ENCODE data around the gene ALS2. TPM values are rescaled to one million over a fixed set of nuclear protein-coding genes. Genes with fewer than 3 reads are reported as not detected.

Gene ALS2
- total RNA-seq, 1 experiment from 2014 or later, result 23.8 TPM

DNA sequence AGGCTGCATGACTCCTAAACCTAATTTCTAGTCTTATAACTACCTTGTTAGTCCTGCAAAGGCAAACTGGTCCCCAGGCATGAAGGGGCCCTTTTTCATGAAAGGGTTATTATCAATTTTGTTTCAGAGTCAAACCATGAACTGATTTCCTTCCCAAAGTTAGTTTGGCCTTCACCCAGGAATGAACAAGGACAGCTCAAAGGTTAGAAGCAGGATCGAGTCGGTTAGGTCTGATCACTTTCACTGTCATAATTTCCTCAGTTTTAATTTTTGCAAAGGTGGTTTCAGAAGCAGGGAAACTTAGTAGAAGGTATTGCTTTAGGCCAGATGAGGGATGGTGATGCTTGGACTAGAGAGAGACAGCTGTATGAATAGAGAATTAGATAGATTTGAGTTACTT, 8.7 kb upstream of the ALS2 start:
- Histone ChIP-seq H4K20me1 (ENCODE audit: low read length) (no peaks in the 10 kb centered on the region), H3K9ac (ENCODE audit: low read length) (no peak overlapping the region), H3K36me3 (ENCODE audit: low read depth, low read length) (no peaks in the 10 kb centered on the region), H3K79me2 (ENCODE audit: low read length) (no peaks in the 10 kb centered on the region), H3F3A (ENCODE audit: low read length, unreplicated experiment) (no peaks in the 10 kb centered on the region), H3K27me3 (ENCODE audit: low read length) (no peaks in the 10 kb centered on the region), H3K4me3 (ENCODE audit: low read length) (no peak overlapping the region), H3K9me2 (replicated peaks; ENCODE audit: low read length) (no peaks in the 10 kb centered on the region), H2AFZ (ENCODE audit: low read length) (no peak overlapping the region), H3K4me1 (ENCODE audit: insufficient read depth, low read length) (no peaks in the 10 kb centered on the region), H3K27ac (ENCODE audit: low read length) (no peak overlapping the region), H3K4me2 (ENCODE audit: low read length) (no peak overlapping the region), H3K9me3 (ENCODE audit: low read length) (no peaks in the 10 kb centered on the region)
- ChIA-PET CTCF (no interaction called here), POLR2A (ENCODE audit: unreplicated experiment) (no interaction called here)
- DNase-seq, result no peak
- no peak for TF ChIP-seq EZH2phosphoT487 (IDR thresholded peaks at IDR 0.05; ENCODE audit: borderline replicate concordance, low read length)
- TF ChIP-seq, protein P1, sequence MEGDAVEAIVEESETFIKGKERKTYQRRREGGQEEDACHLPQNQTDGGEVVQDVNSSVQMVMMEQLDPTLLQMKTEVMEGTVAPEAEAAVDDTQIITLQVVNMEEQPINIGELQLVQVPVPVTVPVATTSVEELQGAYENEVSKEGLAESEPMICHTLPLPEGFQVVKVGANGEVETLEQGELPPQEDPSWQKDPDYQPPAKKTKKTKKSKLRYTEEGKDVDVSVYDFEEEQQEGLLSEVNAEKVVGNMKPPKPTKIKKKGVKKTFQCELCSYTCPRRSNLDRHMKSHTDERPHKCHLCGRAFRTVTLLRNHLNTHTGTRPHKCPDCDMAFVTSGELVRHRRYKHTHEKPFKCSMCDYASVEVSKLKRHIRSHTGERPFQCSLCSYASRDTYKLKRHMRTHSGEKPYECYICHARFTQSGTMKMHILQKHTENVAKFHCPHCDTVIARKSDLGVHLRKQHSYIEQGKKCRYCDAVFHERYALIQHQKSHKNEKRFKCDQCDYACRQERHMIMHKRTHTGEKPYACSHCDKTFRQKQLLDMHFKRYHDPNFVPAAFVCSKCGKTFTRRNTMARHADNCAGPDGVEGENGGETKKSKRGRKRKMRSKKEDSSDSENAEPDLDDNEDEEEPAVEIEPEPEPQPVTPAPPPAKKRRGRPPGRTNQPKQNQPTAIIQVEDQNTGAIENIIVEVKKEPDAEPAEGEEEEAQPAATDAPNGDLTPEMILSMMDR (conservative IDR thresholded peaks at IDR 0.05; ENCODE audit: low read depth, low read length), result no peak
- TF ChIP-seq EZH2 (IDR thresholded peaks at IDR 0.05; ENCODE audit: low read length, unreplicated experiment), result no peak
- no peak for ATAC-seq
- no TSS peak for BruUV-seq (replicated peaks)
- intact Hi-C loops (cut with micrococcal nuclease), result no loop called here

DNA sequence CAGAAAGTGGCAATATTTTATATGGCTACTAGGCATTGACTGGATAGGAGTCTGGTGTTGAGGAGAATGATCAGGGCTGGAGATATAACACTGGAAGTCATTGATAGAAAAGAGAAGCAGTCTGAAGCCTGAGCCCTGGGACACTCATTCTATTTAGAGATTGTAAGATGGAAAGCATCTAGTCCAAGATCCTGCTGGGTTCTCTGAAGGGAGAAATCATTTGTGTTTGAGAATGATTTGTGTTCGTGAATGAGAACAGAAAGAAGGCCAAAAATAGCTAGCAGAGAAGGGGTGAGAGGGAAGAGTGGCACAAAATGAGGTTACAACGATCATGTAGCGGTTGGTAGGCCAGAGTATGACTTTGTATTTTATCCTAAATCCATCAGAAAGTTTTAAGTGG, 7.6 kb upstream of the ALS2 start:
- intact Hi-C loops (cut with micrococcal nuclease), result no loop called here
- Histone ChIP-seq H3F3A (ENCODE audit: low read length, unreplicated experiment) (no peaks in the 10 kb centered on the region), H3K4me2 (ENCODE audit: low read length) (no peak overlapping the region), H3K4me3 (ENCODE audit: low read length) (no peak overlapping the region), H3K9me2 (replicated peaks; ENCODE audit: low read length) (no peaks in the 10 kb centered on the region), H2AFZ (ENCODE audit: low read length) (no peak overlapping the region), H3K79me2 (ENCODE audit: low read length) (no peaks in the 10 kb centered on the region), H3K36me3 (ENCODE audit: low read depth, low read length) (no peaks in the 10 kb centered on the region), H3K27ac (ENCODE audit: low read length) (no peak overlapping the region), H3K4me1 (ENCODE audit: insufficient read depth, low read length) (no peaks in the 10 kb centered on the region), H3K27me3 (ENCODE audit: low read length) (no peaks in the 10 kb centered on the region), H3K9me3 (ENCODE audit: low read length) (no peaks in the 10 kb centered on the region), H4K20me1 (ENCODE audit: low read length) (no peaks in the 10 kb centered on the region), H3K9ac (ENCODE audit: low read length) (no peak overlapping the region)
- ChIA-PET POLR2A (ENCODE audit: unreplicated experiment) (no interaction called here), CTCF (no interaction called here)
- no peak for DNase-seq
- no peak for TF ChIP-seq EZH2phosphoT487 (IDR thresholded peaks at IDR 0.05; ENCODE audit: borderline replicate concordance, low read length)
- TF ChIP-seq, protein P1 (conservative IDR thresholded peaks at IDR 0.05; ENCODE audit: low read depth, low read length), result no peak
- no peak for TF ChIP-seq EZH2 (IDR thresholded peaks at IDR 0.05; ENCODE audit: low read length, unreplicated experiment)
- BruUV-seq (replicated peaks), result no TSS peak
- no peak for ATAC-seq

GRCh38 chr2:201786471-201786870, 5.7 kb upstream of the ALS2 start:
- no peaks in the 10 kb centered on the region for H3K9me3 ChIP-seq (ENCODE audit: low read length)
- no peak overlapping the region for H3K27ac ChIP-seq (ENCODE audit: low read length)
- no peaks in the 10 kb centered on the region for H3K79me2 ChIP-seq (ENCODE audit: low read length)
- no peak overlapping the region for H3K4me2 ChIP-seq (ENCODE audit: low read length)
- no peaks in the 10 kb centered on the region for H4K20me1 ChIP-seq (ENCODE audit: low read length)
- TF ChIP-seq, protein P1 (conservative IDR thresholded peaks at IDR 0.05; ENCODE audit: low read depth, low read length), result no peak
- TF ChIP-seq EZH2phosphoT487 (IDR thresholded peaks at IDR 0.05; ENCODE audit: borderline replicate concordance, low read length) (no peak), EZH2 (IDR thresholded peaks at IDR 0.05; ENCODE audit: low read length, unreplicated experiment) (no peak)
- no peak overlapping the region for H3K9ac ChIP-seq (ENCODE audit: low read length)
- peaks cover 4% of the 10 kb centered on the region; the same call in 1 of the 2 replicates for H3K4me1 ChIP-seq (ENCODE audit: insufficient read depth, low read length)
- no TSS peak for BruUV-seq (replicated peaks)
- H3K4me3 ChIP-seq (ENCODE audit: low read length), result no peak overlapping the region
- ATAC-seq (no peak), DNase-seq (no peak)
- POLR2A ChIA-PET (ENCODE audit: unreplicated experiment), result no interaction called here
- no peaks in the 10 kb centered on the region for H3F3A ChIP-seq (ENCODE audit: low read length, unreplicated experiment)
- no peak overlapping the region for H2AFZ ChIP-seq (ENCODE audit: low read length)
- H3K36me3 ChIP-seq (ENCODE audit: low read depth, low read length), result no peaks in the 10 kb centered on the region
- CTCF ChIA-PET, result no interaction called here
- no peaks in the 10 kb centered on the region for H3K9me2 ChIP-seq (replicated peaks; ENCODE audit: low read length)
- intact Hi-C loops (cut with micrococcal nuclease), result no loop called here
- H3K27me3 ChIP-seq (ENCODE audit: low read length), result no peaks in the 10 kb centered on the region

Measured in PC-3 (cell line).